ENCODE measurements around the gene LRRC14B. TPM values are rescaled to one million over a fixed set of nuclear protein-coding genes. Genes with fewer than 3 reads are reported as not detected.

LRRC14B gene
- total RNA-seq, 1 experiment from 2014 or later, result 0.82 TPM

- CTCF ChIA-PET, result no interaction called here
- in situ Hi-C loops (cut with HindIII; ENCODE audit: low pct_unique_long_range_greater_than_20kb, low sequenced_read_pairs), result no loop called here
- no peak for DNase-seq (ENCODE audit: low read depth, low spot score)
- no peaks in the 10 kb centered on the region for H3K36me3 ChIP-seq (ENCODE audit: control insufficient read depth, insufficient read depth, low read length)
- TF ChIP-seq REST (IDR thresholded peaks at IDR 0.05; ENCODE audit: insufficient read depth in 1 of 2, low read depth in 2 of 2, low read length in 1 of 2) (no peak), SIN3A (IDR thresholded peaks at IDR 0.05; ENCODE audit: borderline replicate concordance, insufficient read depth, low read depth, low read length) (no peak), POLR2AphosphoS5 (IDR thresholded peaks at IDR 0.05; ENCODE audit: low read depth, low read length) (no peak), CTCF (IDR thresholded peaks at IDR 0.05) (no peak), TCF7L2 (IDR thresholded peaks at IDR 0.05; ENCODE audit: low read depth, low read length) (no peak)
- no peak for ATAC-seq
- H3K9me3 ChIP-seq (ENCODE audit: control insufficient read depth, insufficient read depth, low read depth, low read length), result no peaks in the 10 kb centered on the region
- no TSS peak for BruUV-seq (replicated peaks)
- H3K27ac ChIP-seq (ENCODE audit: low read length), result no peak overlapping the region
- no peaks in the 10 kb centered on the region for H3K27me3 ChIP-seq (ENCODE audit: control insufficient read depth, insufficient read depth, low read length)
- no peaks in the 10 kb centered on the region for H3K4me1 ChIP-seq (ENCODE audit: control insufficient read depth, insufficient read depth, low read length)
- H3K4me3 ChIP-seq (ENCODE audit: low read depth in 2 of 2, low read length in 2 of 2), result no peak overlapping the region
- POLR2A ChIA-PET, result no interaction called here
- intact Hi-C loops (cut with micrococcal nuclease; ENCODE audit: unreplicated experiment), result no loop called here
These were observed 31.2 kb upstream of the LRRC14B start for GRCh38 chr5:160173-160510.

- CTCF ChIA-PET, result no interaction called here
These were observed 30.1 kb upstream of the LRRC14B start for GRCh38 chr5:160921-161802.

More at GRCh38 chr5:160921-161802, 30.1 kb upstream of the LRRC14B start:
- Histone ChIP-seq H3K4me3 (ENCODE audit: low read depth in 2 of 2, low read length in 2 of 2) (no peak overlapping the region), H3K27me3 (ENCODE audit: control insufficient read depth, insufficient read depth, low read length) (no peaks in the 10 kb centered on the region), H3K9me3 (ENCODE audit: control insufficient read depth, insufficient read depth, low read depth, low read length) (no peaks in the 10 kb centered on the region), H3K27ac (ENCODE audit: low read length) (no peak overlapping the region), H3K4me1 (ENCODE audit: control insufficient read depth, insufficient read depth, low read length) (no peaks in the 10 kb centered on the region), H3K36me3 (ENCODE audit: control insufficient read depth, insufficient read depth, low read length) (no peaks in the 10 kb centered on the region)
- no peak for TF ChIP-seq CTCF (IDR thresholded peaks at IDR 0.05)
- no peak for TF ChIP-seq REST (IDR thresholded peaks at IDR 0.05; ENCODE audit: insufficient read depth in 1 of 2, low read depth in 2 of 2, low read length in 1 of 2)
- no peak for TF ChIP-seq TCF7L2 (IDR thresholded peaks at IDR 0.05; ENCODE audit: low read depth, low read length)
- no peak for TF ChIP-seq SIN3A (IDR thresholded peaks at IDR 0.05; ENCODE audit: borderline replicate concordance, insufficient read depth, low read depth, low read length)
- TF ChIP-seq POLR2AphosphoS5 (IDR thresholded peaks at IDR 0.05; ENCODE audit: low read depth, low read length), result no peak
- BruUV-seq (replicated peaks), result no TSS peak
- ATAC-seq (no peak), DNase-seq (ENCODE audit: low read depth, low spot score) (no peak)
- POLR2A ChIA-PET, result no interaction called here
- intact Hi-C loops (cut with micrococcal nuclease; ENCODE audit: unreplicated experiment) (no loop called here), in situ Hi-C loops (cut with HindIII; ENCODE audit: low pct_unique_long_range_greater_than_20kb, low sequenced_read_pairs) (no loop called here)
